Measurements from ENCODE around the gene KCNMA1.

Gene KCNMA1

DNA sequence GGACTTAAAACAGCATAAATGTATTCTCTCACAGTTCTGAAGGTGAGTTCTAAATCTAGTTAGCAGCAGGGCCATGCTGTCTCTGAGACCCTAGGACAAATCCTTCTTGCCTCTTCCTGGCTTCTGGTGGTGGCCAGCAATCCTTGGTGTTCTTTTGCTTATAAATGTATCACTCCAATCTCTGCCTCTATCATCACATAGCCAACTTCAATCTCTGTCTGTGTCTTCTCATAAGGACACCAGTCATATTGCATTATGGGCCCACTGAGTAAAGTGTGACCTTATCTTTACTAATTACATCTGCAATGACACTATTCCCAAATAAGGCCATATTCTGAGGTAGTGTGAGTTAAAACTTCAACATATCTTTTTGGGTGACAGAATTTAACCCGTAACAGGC, 778.9 kb downstream of the KCNMA1 start:
- DNase-seq = no peak

GRCh38 chr10:76840802-76841201, 796.8 kb downstream of the KCNMA1 start:
- no peak for DNase-seq

DNA sequence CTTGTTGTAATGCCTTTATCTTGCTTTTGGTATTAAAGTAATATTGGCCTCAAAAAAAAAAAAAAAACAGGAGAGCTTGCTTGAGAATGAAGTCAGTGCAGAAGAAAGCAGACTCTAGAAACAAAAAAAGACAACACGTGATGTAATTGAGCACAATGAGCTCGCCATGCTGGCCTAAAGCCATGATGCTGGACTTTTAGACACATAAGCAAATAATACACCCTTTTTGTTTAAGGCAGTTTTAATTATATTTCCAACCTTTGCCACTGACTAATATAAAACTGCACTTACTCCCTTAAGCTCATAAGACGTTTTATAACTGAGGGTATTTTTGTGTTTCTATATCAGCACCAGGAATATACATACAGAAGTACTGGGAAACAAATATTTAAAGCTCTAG, 798.3 kb downstream of the KCNMA1 start:
- DNase-seq = no peak

GRCh38 chr10:76830218-76830617, 807.4 kb downstream of the KCNMA1 start:
- DNase-seq = no peak

- no peak for DNase-seq
Measured at GRCh38 chr10:76829724-76830123, 807.9 kb downstream of the KCNMA1 start.
